Liver (tissue), 9 donors: ENCODE measurements around the gene NFAT5. TPM values are rescaled to one million over a fixed set of nuclear protein-coding genes. Genes with fewer than 3 reads are reported as not detected.

Experiments used
- DNase-seq: peaks from one replicate; pipeline ENCODE4 v3.0.0-alpha.2; 2017; ENCODE audit warnings: low spot score
- H3K27ac ChIP-seq, 2 donors: one replicate each; pipeline ENCODE4 v1.7.0; 2013; ENCODE audit warnings: inconsistent platforms in 2 of 2, low read length in 2 of 2, control low read depth in 1 of 2, low read depth in 1 of 2, mild to moderate bottlenecking in 1 of 2
- H3K27me3 ChIP-seq, 4 donors: one replicate each; pipeline versions ENCODE4 v1.6.1 to v1.7.0; 2013; ENCODE audit warnings: low read length in 3 of 4, inconsistent platforms in 1 of 4, mild to moderate bottlenecking in 1 of 4, moderate library complexity in 1 of 4; ENCODE audit not compliant: control insufficient read depth in 4 of 4, insufficient read depth in 4 of 4
- H3K36me3 ChIP-seq, 4 donors: one replicate each; pipeline versions ENCODE4 v1.6.1 to v1.7.0; 2013; ENCODE audit warnings: low read length in 3 of 4, mild to moderate bottlenecking in 3 of 4, low read depth in 1 of 4, moderate library complexity in 1 of 4; ENCODE audit not compliant: control insufficient read depth in 4 of 4, insufficient read depth in 3 of 4
- H3K4me1 ChIP-seq, 4 donors: one replicate each; pipeline versions ENCODE4 v1.6.1 to v1.7.0; 2013; ENCODE audit warnings: low read length in 3 of 4, mild to moderate bottlenecking in 3 of 4, moderate library complexity in 1 of 4; ENCODE audit not compliant: control insufficient read depth in 4 of 4, insufficient read depth in 4 of 4
- H3K4me3 ChIP-seq, 3 donors: one replicate each; pipeline versions ENCODE4 v1.6.1 to v1.7.0; 2013; ENCODE audit warnings: low read length in 3 of 3, control low read depth in 1 of 3, low read depth in 1 of 3, mild to moderate bottlenecking in 1 of 3
- H3K9ac ChIP-seq, 2 donors: one replicate each; pipeline ENCODE4 v1.7.0; 2013; ENCODE audit warnings: low read length in 2 of 2, mild to moderate bottlenecking in 2 of 2, moderate library complexity in 2 of 2, control low read depth in 1 of 2, low read depth in 1 of 2
- H3K9me3 ChIP-seq, 4 donors: one replicate each; pipeline versions ENCODE4 v1.6.1 to v1.7.0; 2013; ENCODE audit warnings: low read length in 3 of 4; ENCODE audit not compliant: control insufficient read depth in 4 of 4
- ATF3 ChIP-seq: IDR thresholded peaks from 2 replicates; pipeline ENCODE4 v1.6.1; 2016; ENCODE audit warnings: antibody characterized with exemption
- FOXA1 ChIP-seq: IDR thresholded peaks from 2 replicates; pipeline ENCODE4 v1.6.1; 2016; ENCODE audit warnings: antibody characterized with exemption
- HNF4G ChIP-seq: IDR thresholded peaks from 2 replicates; pipeline ENCODE4 v1.6.1; 2016; ENCODE audit warnings: antibody characterized with exemption
- JUND ChIP-seq, 2 donors: IDR thresholded peaks; 2 replicates each; pipeline ENCODE4 v1.6.1; 2016; ENCODE audit warnings: antibody characterized with exemption in 2 of 2
- RAD21 ChIP-seq, 2 donors: IDR thresholded peaks; 2 replicates each; pipeline ENCODE4 v1.6.1; 2016; ENCODE audit warnings: antibody characterized with exemption in 2 of 2, mild to moderate bottlenecking in 2 of 2
- REST ChIP-seq: IDR thresholded peaks from 2 replicates; pipeline ENCODE4 v1.6.1; 2016; ENCODE audit warnings: antibody characterized with exemption, mild to moderate bottlenecking
- RXRA ChIP-seq, 2 donors: IDR thresholded peaks; 2 replicates each; pipeline ENCODE4 v1.6.1; 2017 to 2018; ENCODE audit warnings: antibody characterized with exemption in 2 of 2, mild to moderate bottlenecking in 1 of 2
- SP1 ChIP-seq: IDR thresholded peaks from 2 replicates; pipeline ENCODE4 v1.6.1; 2018; ENCODE audit warnings: antibody characterized with exemption, mild to moderate bottlenecking
- TAF1 ChIP-seq: conservative IDR thresholded peaks from 2 replicates; pipeline ENCODE4 v1.6.1; 2016; ENCODE audit warnings: antibody characterized with exemption, mild to moderate bottlenecking
- YY1 ChIP-seq: IDR thresholded peaks from 2 replicates; pipeline ENCODE4 v1.6.1; 2016; ENCODE audit warnings: antibody characterized with exemption, mild to moderate bottlenecking
- WGBS: extraction: QIAGEN DNeasy Blood & Tissue Kit; methylation state at CpG from one replicate; pipeline ENCODE4 v1.1.7; 2013; 5-methylcytosine and 5-hydroxymethylcytosine counted together
- polyA plus RNA-seq, 2 donors: library from polyadenylated mRNA; stranded (reverse) in 1 of 2; unstranded in 1 of 2; fragments of 200-250 nt in 1 of 2; fragments of >200 nt in 1 of 2; fragmentation: Nextera tagmentation in 1 of 2; extraction: Ambion mirVana in 1 of 2; gene quantifications; one replicate each; pipeline versions ENCODE4 v1.2.1 to v1.2.3, GENCODE V29; 2013 to 2015
- total RNA-seq, 2 donors: library from RNA; depleted of rRNA; stranded (reverse); fragments of >200 nt; gene quantifications; one replicate each; pipeline ENCODE4 v1.2.3, GENCODE V29; 2014
- TF ChIP-seq, protein P1 (sequence below): IDR thresholded peaks from 2 replicates; pipeline ENCODE4 v1.6.1; 2016; ENCODE audit warnings: antibody characterized with exemption
- TF ChIP-seq, protein P2 (sequence below): IDR thresholded peaks from 2 replicates; pipeline ENCODE4 v1.6.1; 2016; ENCODE audit warnings: antibody characterized with exemption
- donor health status: healthy.
- donor health status: healthy.
- donor health status: healthy.
- donor health status: healthy.
- donor health status: healthy.

Gene NFAT5
- total and polyA plus RNA-seq, 4 donors: 1.5 to 21.0 (median 11.2) TPM

GRCh38 chr16:69732101-69732500, 166.3 kb downstream of the NFAT5 start:
- Histone ChIP-seq H3K4me3 (no peak overlapping the region), H3K36me3 (no peaks in the 10 kb centered on the region), H3K4me1 (no peaks in the 10 kb centered on the region), H3K9ac (no peak overlapping the region), H3K27me3 (no peaks in the 10 kb centered on the region), H3K9me3 (no peaks in the 10 kb centered on the region), H3K27ac (no peak overlapping the region)
- WGBS: 92% methylated on average over 6 of the region's 6 CpGs
- DNase-seq: no peak
- TF ChIP-seq SP1: no peak
- no peak for TF ChIP-seq RXRA (IDR thresholded peaks at IDR 0.05)
- TF ChIP-seq JUND (IDR thresholded peaks at IDR 0.05): no peak
- no peak for TF ChIP-seq FOXA1
- TF ChIP-seq TAF1: no peak
- TF ChIP-seq YY1: no peak
- no peak for TF ChIP-seq ATF3

DNA sequence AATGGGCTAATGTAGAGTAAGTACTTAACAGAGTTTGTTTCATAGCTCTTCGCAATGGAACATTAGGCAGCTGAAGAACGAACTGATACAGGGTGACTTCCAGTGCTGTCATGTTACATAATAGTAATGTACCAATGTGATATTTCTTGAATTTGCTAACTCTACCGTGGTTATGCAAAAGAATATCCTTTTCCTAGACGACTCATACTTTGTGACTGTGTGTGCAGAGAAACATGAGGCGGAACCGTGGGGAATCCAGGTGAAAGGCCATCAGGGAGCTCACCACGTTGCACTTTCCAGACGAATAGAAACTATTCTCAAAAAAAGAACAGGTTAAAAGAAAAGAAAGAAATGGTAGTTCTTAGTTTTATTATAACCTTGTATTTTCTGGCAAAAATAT, 175.8 kb downstream of the NFAT5 start:
- H3K9ac ChIP-seq: no peak overlapping the region
- H3K27ac ChIP-seq: no peak overlapping the region

More for the DNA sequence above, 175.8 kb downstream of the NFAT5 start:
- Histone ChIP-seq H3K4me3 (no peak overlapping the region), H3K9me3 (no peaks in the 10 kb centered on the region), H3K4me1 (peaks cover 0 to 6% (median under 1%) of the 10 kb centered on the region in 4 donors), H3K36me3 (peaks cover 11 to 56% (median 34%) of the 10 kb centered on the region in 4 donors), H3K27me3 (no peaks in the 10 kb centered on the region)
- no peak for DNase-seq
- 59% methylated on average over 8 of the region's 8 CpGs for WGBS
- no peak for TF ChIP-seq RAD21 (IDR thresholded peaks at IDR 0.05)
- TF ChIP-seq JUND (IDR thresholded peaks at IDR 0.05): no peak
- no peak for TF ChIP-seq HNF4G
- TF ChIP-seq REST: no peak
- TF ChIP-seq, protein P1, sequence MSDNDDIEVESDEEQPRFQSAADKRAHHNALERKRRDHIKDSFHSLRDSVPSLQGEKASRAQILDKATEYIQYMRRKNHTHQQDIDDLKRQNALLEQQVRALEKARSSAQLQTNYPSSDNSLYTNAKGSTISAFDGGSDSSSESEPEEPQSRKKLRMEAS: no peak
- TF ChIP-seq, protein P2, sequence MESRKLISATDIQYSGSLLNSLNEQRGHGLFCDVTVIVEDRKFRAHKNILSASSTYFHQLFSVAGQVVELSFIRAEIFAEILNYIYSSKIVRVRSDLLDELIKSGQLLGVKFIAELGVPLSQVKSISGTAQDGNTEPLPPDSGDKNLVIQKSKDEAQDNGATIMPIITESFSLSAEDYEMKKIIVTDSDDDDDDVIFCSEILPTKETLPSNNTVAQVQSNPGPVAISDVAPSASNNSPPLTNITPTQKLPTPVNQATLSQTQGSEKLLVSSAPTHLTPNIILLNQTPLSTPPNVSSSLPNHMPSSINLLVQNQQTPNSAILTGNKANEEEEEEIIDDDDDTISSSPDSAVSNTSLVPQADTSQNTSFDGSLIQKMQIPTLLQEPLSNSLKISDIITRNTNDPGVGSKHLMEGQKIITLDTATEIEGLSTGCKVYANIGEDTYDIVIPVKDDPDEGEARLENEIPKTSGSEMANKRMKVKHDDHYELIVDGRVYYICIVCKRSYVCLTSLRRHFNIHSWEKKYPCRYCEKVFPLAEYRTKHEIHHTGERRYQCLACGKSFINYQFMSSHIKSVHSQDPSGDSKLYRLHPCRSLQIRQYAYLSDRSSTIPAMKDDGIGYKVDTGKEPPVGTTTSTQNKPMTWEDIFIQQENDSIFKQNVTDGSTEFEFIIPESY: no peak
